GM10248 (cell line): ENCODE data around the gene MET.

ENCODE experiments used
- CTCF ChIA-PET: fragments of 300-600 bp; sonication (Branson Sonifier 250); formaldehyde crosslinking; extraction: SDS; loops from one replicate; lab custom pipeline; 2021; ENCODE audit warnings: antibody characterized with exemption; lab: Yijun Ruan, JAX
- POLR2A ChIA-PET: fragments of 350-650 bp; sonication (Branson Sonifier 250); formaldehyde crosslinking; extraction: SDS; loops from one replicate; lab custom pipeline; 2020; ENCODE audit warnings: antibody characterized with exemption; lab: Yijun Ruan, JAX
- DNase-seq: peaks from one replicate; pipeline ENCODE4 v3.0.0; 2012; ENCODE audit errors: extremely low spot score
- TF ChIP-seq, protein P1 (sequence below): IDR thresholded peaks from 2 replicates; pipeline ENCODE4 v1.5.1; 2012; ENCODE audit warnings: mild to moderate bottlenecking, low read depth; ENCODE audit errors: extremely low read depth, missing control alignments, control extremely low read depth

Gene MET

DNA sequence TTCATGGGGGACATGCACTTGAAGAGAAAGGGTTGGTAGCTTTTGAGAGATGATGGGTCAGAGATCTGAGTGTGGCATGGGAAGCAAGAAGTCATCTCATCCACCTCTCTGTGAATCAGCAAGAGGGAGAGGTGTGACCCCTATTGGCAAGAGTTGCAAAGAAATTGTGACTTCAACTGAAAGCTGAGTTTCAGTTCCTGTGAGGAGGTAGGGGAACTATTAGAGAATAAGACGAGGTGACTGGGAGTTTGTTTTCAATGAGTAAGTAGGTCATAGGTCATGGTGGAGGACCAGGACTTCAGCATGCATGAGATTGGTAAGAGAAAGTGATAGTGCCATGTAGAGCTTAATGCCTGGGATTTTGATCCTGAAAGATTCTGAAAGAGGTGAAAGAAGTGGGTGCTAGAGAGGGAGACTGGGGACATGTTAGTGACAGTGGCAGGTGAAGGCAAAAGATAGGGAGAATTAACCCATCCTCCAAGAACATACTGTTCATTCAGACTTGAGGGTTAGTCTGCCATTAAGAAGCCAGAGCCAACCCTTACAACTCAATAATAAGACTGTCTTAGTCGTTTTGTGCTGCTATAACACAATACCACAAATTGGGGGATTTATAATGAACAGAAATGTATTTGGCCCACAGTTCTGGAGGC lies 114.9 kb downstream of the MET start:
- TF ChIP-seq, protein P1, sequence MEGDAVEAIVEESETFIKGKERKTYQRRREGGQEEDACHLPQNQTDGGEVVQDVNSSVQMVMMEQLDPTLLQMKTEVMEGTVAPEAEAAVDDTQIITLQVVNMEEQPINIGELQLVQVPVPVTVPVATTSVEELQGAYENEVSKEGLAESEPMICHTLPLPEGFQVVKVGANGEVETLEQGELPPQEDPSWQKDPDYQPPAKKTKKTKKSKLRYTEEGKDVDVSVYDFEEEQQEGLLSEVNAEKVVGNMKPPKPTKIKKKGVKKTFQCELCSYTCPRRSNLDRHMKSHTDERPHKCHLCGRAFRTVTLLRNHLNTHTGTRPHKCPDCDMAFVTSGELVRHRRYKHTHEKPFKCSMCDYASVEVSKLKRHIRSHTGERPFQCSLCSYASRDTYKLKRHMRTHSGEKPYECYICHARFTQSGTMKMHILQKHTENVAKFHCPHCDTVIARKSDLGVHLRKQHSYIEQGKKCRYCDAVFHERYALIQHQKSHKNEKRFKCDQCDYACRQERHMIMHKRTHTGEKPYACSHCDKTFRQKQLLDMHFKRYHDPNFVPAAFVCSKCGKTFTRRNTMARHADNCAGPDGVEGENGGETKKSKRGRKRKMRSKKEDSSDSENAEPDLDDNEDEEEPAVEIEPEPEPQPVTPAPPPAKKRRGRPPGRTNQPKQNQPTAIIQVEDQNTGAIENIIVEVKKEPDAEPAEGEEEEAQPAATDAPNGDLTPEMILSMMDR: peak; percentile 69
- peak; percentile 75 for DNase-seq
- CTCF ChIA-PET: interaction anchor here (0.6 to 3.2 kb wide), 16 partner anchors 11 to 652 kb away, joined by 3 to 27 read pairs (median 3); no protein-coding TSS in a partner anchor
- POLR2A ChIA-PET: interaction anchor here (0.6 kb wide), 1 partner anchor 536 kb away, joined by 3 read pairs; no protein-coding TSS in a partner anchor

DNA sequence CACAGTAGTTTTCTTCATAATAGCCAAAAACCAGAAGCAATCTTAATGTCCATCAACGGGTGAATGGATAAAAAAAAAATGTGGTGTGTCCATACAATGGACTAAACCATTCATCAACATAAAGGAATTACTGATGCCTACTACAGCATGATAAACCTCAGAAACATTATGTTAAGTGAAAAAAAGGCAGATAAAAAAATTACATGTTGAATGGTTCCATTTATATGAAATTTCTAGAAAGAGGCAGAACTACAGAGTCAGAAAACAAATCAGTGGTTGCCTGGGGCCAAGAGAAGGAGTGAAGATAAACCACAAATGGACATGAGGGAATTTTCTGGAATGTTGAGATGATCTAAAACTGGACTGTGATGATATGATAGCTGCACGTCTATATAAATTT lies 115.9 kb downstream of the MET start:
- POLR2A ChIA-PET: no interaction called here
- TF ChIP-seq, protein P1: no peak
- no peak for DNase-seq
- CTCF ChIA-PET: interaction anchor here (0.9 to 3.2 kb wide), 6 partner anchors 8 to 529 kb away, joined by 3 to 27 read pairs (median 4); no protein-coding TSS in a partner anchor

DNA sequence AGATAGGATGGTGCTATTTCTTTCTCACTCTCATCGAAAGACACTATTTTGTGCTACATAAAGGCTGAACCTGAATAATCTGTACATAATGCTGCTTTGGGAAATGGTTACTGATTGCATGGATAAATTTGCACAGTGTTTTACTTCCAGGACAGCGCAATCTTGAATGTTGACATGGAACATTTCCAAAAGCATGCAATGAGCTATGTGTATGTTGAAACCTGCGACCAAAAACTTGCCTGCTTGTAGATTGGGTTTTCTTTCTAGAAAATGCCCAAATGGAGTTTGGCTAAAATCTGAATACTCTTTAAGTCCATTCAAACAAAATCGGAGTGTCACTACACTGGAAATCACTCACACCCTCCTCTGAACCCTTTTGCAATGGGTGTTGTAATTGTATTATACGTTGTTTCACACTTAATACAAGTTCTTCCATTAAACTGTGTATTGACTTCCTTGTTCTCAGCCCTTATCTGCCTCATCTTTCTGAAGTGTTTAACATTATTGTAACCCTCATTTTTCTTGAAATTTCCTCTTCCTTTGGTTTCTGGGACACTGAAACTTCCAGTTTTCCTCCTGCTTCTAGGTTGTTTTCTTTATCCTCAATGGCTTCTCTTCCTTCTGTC lies 116.7 kb downstream of the MET start:
- CTCF ChIA-PET: interaction anchor here (0.9 to 3.2 kb wide), 5 partner anchors 9 to 530 kb away, joined by 3 to 27 read pairs (median 4); no protein-coding TSS in a partner anchor
- POLR2A ChIA-PET: no interaction called here
- no peak for DNase-seq
- TF ChIP-seq, protein P1: no peak

DNA sequence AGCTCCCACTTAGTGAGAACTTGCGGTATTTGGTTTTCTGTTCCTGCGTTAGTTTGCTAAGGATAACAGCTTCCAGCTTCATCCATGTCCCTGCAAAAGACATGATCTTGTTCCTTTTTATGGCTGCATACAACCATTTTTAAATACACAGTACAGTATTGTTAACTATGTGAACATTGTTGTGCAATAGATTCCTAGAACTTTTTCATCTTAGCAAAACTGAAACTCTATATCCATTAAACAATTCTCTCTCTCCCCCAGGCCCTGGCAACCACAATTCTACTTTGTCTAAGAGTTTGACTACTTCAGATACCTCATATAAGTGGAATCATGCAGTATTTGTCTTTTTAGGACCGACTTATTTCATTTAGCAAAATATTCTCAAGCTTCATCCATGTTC lies 118.0 kb downstream of the MET start:
- TF ChIP-seq, protein P1: no peak
- DNase-seq: no peak
- CTCF ChIA-PET: interaction anchor here (0.9 to 1.0 kb wide), 2 partner anchors 10 to 13 kb away, joined by 3 read pairs; no protein-coding TSS in a partner anchor
- POLR2A ChIA-PET: no interaction called here

DNA sequence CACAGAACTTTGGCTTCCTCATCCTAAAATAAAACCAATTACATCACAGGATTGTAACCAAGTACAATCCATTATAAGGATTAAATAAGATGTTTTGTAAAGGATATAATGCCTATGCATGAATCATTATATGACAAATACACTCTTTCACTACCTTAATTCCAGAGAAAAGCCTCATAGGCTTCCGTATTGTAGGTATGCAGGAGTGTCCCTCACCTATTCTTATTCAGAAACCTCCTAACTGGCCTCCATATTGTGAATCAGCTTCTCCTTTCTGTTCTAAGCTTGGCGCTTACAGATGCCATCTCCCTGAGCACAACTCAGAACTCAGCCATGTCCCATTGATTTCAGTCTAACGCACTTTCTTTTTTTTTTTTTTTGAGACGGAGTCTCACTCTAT lies 120.8 kb downstream of the MET start:
- ChIA-PET POLR2A (no interaction called here), CTCF (interaction anchor here (1.3 kb wide), 1 partner anchor 12 kb away, joined by 3 read pairs; no protein-coding TSS in a partner anchor)
- no peak for DNase-seq
- TF ChIP-seq, protein P1: no peak

DNA sequence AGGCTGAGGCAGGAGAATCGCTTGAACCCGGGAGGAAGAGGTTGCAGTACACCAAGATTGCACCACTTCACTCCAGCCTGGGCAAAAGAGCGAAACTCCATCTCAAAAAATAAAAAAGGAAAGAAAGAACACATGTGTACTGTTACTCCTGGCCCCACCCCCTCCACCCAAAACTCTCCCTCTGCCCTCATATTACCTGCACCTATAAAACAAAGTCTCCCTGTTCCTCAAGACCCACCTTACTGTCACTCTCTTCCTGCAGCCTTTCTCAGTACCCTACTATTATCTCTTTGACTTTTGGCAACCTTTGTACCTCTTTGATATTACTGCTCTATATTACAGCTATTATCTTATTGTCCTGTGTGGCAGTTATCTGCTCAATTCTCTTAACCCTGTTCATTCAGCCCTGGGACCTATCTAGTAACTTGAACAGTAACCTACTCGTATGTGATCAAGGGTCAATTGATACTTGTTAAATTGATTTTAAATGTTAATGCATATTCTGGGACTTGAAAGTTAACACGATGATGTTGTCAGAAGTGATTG lies 121.9 kb downstream of the MET start:
- TF ChIP-seq, protein P1: no peak
- ChIA-PET CTCF (interaction anchor here (1.0 to 1.3 kb wide), 2 partner anchors 11 to 202 kb away, joined by 3 read pairs; no protein-coding TSS in a partner anchor), POLR2A (no interaction called here)
- no peak for DNase-seq
